ENCODE measurements around the gene TPM2.

Gene TPM2

GRCh38 chr9:35696520-35697215 is 6.9 kb upstream of the TPM2 start:
- DNase-seq (ENCODE audit: low read depth in 3 of 3) = peak; percentile 15 to 26 (median 22)

- no peak for DNase-seq (ENCODE audit: low read depth in 3 of 3)
These were observed 6.2 kb upstream of the TPM2 start for GRCh38 chr9:35695943-35696401.

GRCh38 chr9:35691757-35692301 is 2.1 kb upstream of the TPM2 start:
- no peak for DNase-seq (ENCODE audit: low read depth in 3 of 3)

GRCh38 chr9:35691334-35691650 is 1.6 kb upstream of the TPM2 start:
- no peak for DNase-seq (ENCODE audit: low read depth in 3 of 3)

GRCh38 chr9:35690614-35691333 is 1.0 kb upstream of the TPM2 start:
- peak in 1 of 3 experiments; percentile 9 for DNase-seq (ENCODE audit: low read depth in 3 of 3)

GRCh38 chr9:35690294-35690613 is 529 bp upstream of the TPM2 start:
- DNase-seq (ENCODE audit: low read depth in 3 of 3) = no peak

GRCh38 chr9:35688558-35689541 is 875 bp downstream of the TPM2 start:
- no peak for DNase-seq (ENCODE audit: low read depth in 3 of 3)

GRCh38 chr9:35687972-35688557 is 1.7 kb downstream of the TPM2 start:
- no peak for DNase-seq (ENCODE audit: low read depth in 3 of 3)

GRCh38 chr9:35687306-35687705 is 2.4 kb downstream of the TPM2 start:
- no peak for DNase-seq (ENCODE audit: low read depth in 3 of 3)

- DNase-seq (ENCODE audit: low read depth in 3 of 3) = no peak
These were observed 3.2 kb downstream of the TPM2 start for GRCh38 chr9:35686222-35687203.

- no peak for DNase-seq (ENCODE audit: low read depth in 3 of 3)
These were observed 4.2 kb downstream of the TPM2 start for GRCh38 chr9:35685506-35685905.

GRCh38 chr9:35684921-35685320 is 4.8 kb downstream of the TPM2 start:
- no peak for DNase-seq (ENCODE audit: low read depth in 3 of 3)

- DNase-seq (ENCODE audit: low read depth in 3 of 3) = no peak
These were observed 6.4 kb downstream of the TPM2 start for GRCh38 chr9:35683323-35683722.

- DNase-seq (ENCODE audit: low read depth in 3 of 3) = no peak
These were observed 7.0 kb downstream of the TPM2 start for GRCh38 chr9:35682520-35683315.

- no peak for DNase-seq (ENCODE audit: low read depth in 3 of 3)
These were observed 7.7 kb downstream of the TPM2 start for GRCh38 chr9:35682051-35682450.

- no peak for DNase-seq (ENCODE audit: low read depth in 3 of 3)
These were observed 8.3 kb downstream of the TPM2 start for GRCh38 chr9:35681341-35682002.

GRCh38 chr9:35680331-35681105 is 9.2 kb downstream of the TPM2 start:
- no peak for DNase-seq (ENCODE audit: low read depth in 3 of 3)

GRCh38 chr9:35679766-35680330 is 9.9 kb downstream of the TPM2 start:
- no peak for DNase-seq (ENCODE audit: low read depth in 3 of 3)

Data from stimulated activated CD4-positive, alpha-beta T cell treated with anti-CD3 and anti-CD28 coated beads, TNF-alpha, amount 100 ng/mL, for 4 hours (primary cell).